ENCODE measurements around the gene MRPL16.
"Not testable (repeated sequence)": the region's sequence is repeated elsewhere in the genome, so short reads cannot be mapped to it uniquely, and the experiment has no call there.

MRPL16 gene

GRCh38 chr11:59807047-59807610, 3.4 kb downstream of the MRPL16 start:
- no peak for DNase-seq

- DNase-seq = no peak
Measured at GRCh38 chr11:59804061-59804460, 6.5 kb downstream of the MRPL16 start.

GRCh38 chr11:59802639-59803176, 7.9 kb downstream of the MRPL16 start:
- peak; percentile 42 for DNase-seq

GRCh38 chr11:59801981-59802638, 8.5 kb downstream of the MRPL16 start:
- DNase-seq = no peak

GRCh38 chr11:59801160-59801706, 9.3 kb downstream of the MRPL16 start:
- DNase-seq = no peak

- no peak for DNase-seq
Measured at GRCh38 chr11:59800390-59801025, 10.1 kb downstream of the MRPL16 start.

- no peak for DNase-seq
Measured at GRCh38 chr11:59794417-59794816, 16.2 kb downstream of the MRPL16 start.

GRCh38 chr11:59792507-59792906, 18.1 kb downstream of the MRPL16 start:
- no peak for DNase-seq

- DNase-seq = no peak
Measured at GRCh38 chr11:59791639-59792038, 18.9 kb downstream of the MRPL16 start.

- DNase-seq = no peak
Measured at GRCh38 chr11:59787816-59788215, 22.8 kb downstream of the MRPL16 start.

- DNase-seq = no peak
Measured at GRCh38 chr11:59787255-59787588, 23.4 kb downstream of the MRPL16 start.

- no peak for DNase-seq
Measured at GRCh38 chr11:59785818-59786217, 24.8 kb downstream of the MRPL16 start.

GRCh38 chr11:59784441-59784840, 26.1 kb downstream of the MRPL16 start:
- DNase-seq = not testable (repeated sequence)

- DNase-seq = no peak
Measured at GRCh38 chr11:59783632-59784090, 26.9 kb downstream of the MRPL16 start.

GRCh38 chr11:59782080-59782479, 28.5 kb downstream of the MRPL16 start:
- DNase-seq = no peak

- no peak for DNase-seq
Measured at GRCh38 chr11:59779487-59779886, 31.1 kb downstream of the MRPL16 start.

- no peak for DNase-seq
Measured at GRCh38 chr11:59778122-59778521, 32.5 kb downstream of the MRPL16 start.

GRCh38 chr11:59777104-59777503, 33.5 kb downstream of the MRPL16 start:
- no peak for DNase-seq

- no peak for DNase-seq
Measured at GRCh38 chr11:59776210-59777066, 34.1 kb downstream of the MRPL16 start.

- DNase-seq = no peak
Measured at GRCh38 chr11:59773083-59773440, 37.5 kb downstream of the MRPL16 start.

- DNase-seq = no peak
Measured at GRCh38 chr11:59771605-59772004, 39.0 kb downstream of the MRPL16 start.

- DNase-seq = no peak
Measured at GRCh38 chr11:59770869-59771268, 39.7 kb downstream of the MRPL16 start.

- DNase-seq = no peak
Measured at GRCh38 chr11:59770319-59770718, 40.3 kb downstream of the MRPL16 start.
